Activated effector memory CD4-positive, alpha-beta T cell treated with Interleukin-2 at 50 U/mL for 16 hours (primary cell): ENCODE data around the gene SLX4IP.

Experiments
- DNase-seq: peaks from one replicate; pipeline ENCODE4 v3.0.0-alpha.2; 2020

SLX4IP gene

GRCh38 chr20:10670501-10671220 lies 235.6 kb downstream of the SLX4IP start:
- no peak for DNase-seq

GRCh38 chr20:10671221-10671918 lies 236.3 kb downstream of the SLX4IP start:
- DNase-seq = peak; percentile 14

GRCh38 chr20:10671919-10672623 lies 237.0 kb downstream of the SLX4IP start:
- no peak for DNase-seq

- no peak for DNase-seq
These were observed 237.6 kb downstream of the SLX4IP start for GRCh38 chr20:10672624-10673127.

GRCh38 chr20:10673176-10673841 lies 238.2 kb downstream of the SLX4IP start:
- no peak for DNase-seq

GRCh38 chr20:10673842-10674683 lies 239.0 kb downstream of the SLX4IP start, which contains the start of gene JAG1:
JAG1 (minus strand) TSS chr20:10673999; CDS start chr20:10673530, 469 bp downstream.
- peak; percentile 46 for DNase-seq

GRCh38 chr20:10674684-10675449 lies 239.8 kb downstream of the SLX4IP start:
- no peak for DNase-seq

- DNase-seq = no peak
These were observed 240.3 kb downstream of the SLX4IP start for GRCh38 chr20:10675450-10675848.

GRCh38 chr20:10676518-10676917 lies 241.4 kb downstream of the SLX4IP start:
- no peak for DNase-seq
